Natural killer cell (primary cell): ENCODE results near the gene OR2T34. TPM values are rescaled to one million over a fixed set of nuclear protein-coding genes. Genes with fewer than 3 reads are reported as not detected.
"Not testable (repeated sequence)": the region's sequence is repeated elsewhere in the genome, so short reads cannot be mapped to it uniquely, and the experiment has no call there.

Source experiments
- ATAC-seq, 3 donors: fragments of 150-1000 bp in 2 of 3; fragments of 200-7000 bp in 1 of 3; cut with Tn5 transposase; 1 replicate in 1 of 3; 2 replicates in 2 of 3; pipeline ENCODE4 v1.10.0; 2021; ENCODE audit warnings: mild to moderate bottlenecking in 2 of 3, moderate library complexity in 2 of 3
- DNase-seq, 2 donors: peaks; one replicate each; pipeline versions ENCODE4 v3.0.0 to v3.0.0-alpha.2; 2013 to 2021; ENCODE audit warnings: mixed read lengths in 1 of 2
- H3K27ac ChIP-seq: one replicate; pipeline ENCODE4 v1.5.1; 2013; ENCODE audit warnings: mild to moderate bottlenecking, low read length
- H3K27me3 ChIP-seq: one replicate; pipeline ENCODE4 v1.6.1; 2013; ENCODE audit warnings: low read length; ENCODE audit not compliant: control insufficient read depth, insufficient read depth
- H3K36me3 ChIP-seq: one replicate; pipeline ENCODE4 v1.6.1; 2013; ENCODE audit warnings: low read length; ENCODE audit not compliant: control insufficient read depth, insufficient read depth
- H3K4me1 ChIP-seq: one replicate; pipeline ENCODE4 v1.6.1; 2013; ENCODE audit warnings: low read length; ENCODE audit not compliant: control insufficient read depth, insufficient read depth
- H3K4me3 ChIP-seq: one replicate; pipeline ENCODE4 v1.5.1; 2013; ENCODE audit warnings: low read length
- H3K9me3 ChIP-seq: one replicate; pipeline ENCODE4 v1.6.1; 2013; ENCODE audit warnings: low read length; ENCODE audit not compliant: control insufficient read depth, insufficient read depth
- H3K27ac Mint-ChIP-seq, 2 donors: one replicate each; pipeline ENCODE4 v1.8.0; 2022; ENCODE audit warnings: mild to moderate bottlenecking in 2 of 2, mixed read lengths in 2 of 2, moderate library complexity in 1 of 2
- H3K27me3 Mint-ChIP-seq, 2 donors: one replicate each; pipeline ENCODE4 v1.8.0; 2022; ENCODE audit warnings: low read depth in 2 of 2, mixed read lengths in 2 of 2
- H3K36me3 Mint-ChIP-seq: one replicate; pipeline ENCODE4 v1.8.0; 2022; ENCODE audit warnings: mixed read lengths
- H3K4me1 Mint-ChIP-seq, 2 donors: one replicate each; pipeline ENCODE4 v1.8.0; 2022; ENCODE audit warnings: mixed read lengths in 2 of 2
- H3K4me3 Mint-ChIP-seq: one replicate; pipeline ENCODE4 v1.8.0; 2022; ENCODE audit warnings: mild to moderate bottlenecking, moderate library complexity, mixed read lengths
- H3K9me3 Mint-ChIP-seq, 2 donors: one replicate each; pipeline ENCODE4 v1.8.0; 2022; ENCODE audit warnings: mixed read lengths in 2 of 2
- WGBS: methylation state at CpG from one replicate; pipeline ENCODE4 v1.1.7; 2013; ENCODE audit warnings: missing lambda C conversion rate; ENCODE audit not compliant: insufficient coverage; 5-methylcytosine and 5-hydroxymethylcytosine counted together
- intact Hi-C: fragments of 100-400 bp; cut with micrococcal nuclease; formaldehyde crosslinking; loops from one replicate; pipeline ENCODE4 v1.14.2; 2022
- total RNA-seq, 4 donors: library from RNA; stranded (reverse); fragments of 120-200 nt in 1 of 4; gene quantifications; one replicate each; pipeline versions ENCODE4 v1.2.3 to v1.2.4, GENCODE V29; 2013 to 2022

The OR2T34 gene
- total RNA-seq, 3 donors from 2014 or later (not counting 1 experiment from before 2014, with no cell fraction given), result not detected

DNA sequence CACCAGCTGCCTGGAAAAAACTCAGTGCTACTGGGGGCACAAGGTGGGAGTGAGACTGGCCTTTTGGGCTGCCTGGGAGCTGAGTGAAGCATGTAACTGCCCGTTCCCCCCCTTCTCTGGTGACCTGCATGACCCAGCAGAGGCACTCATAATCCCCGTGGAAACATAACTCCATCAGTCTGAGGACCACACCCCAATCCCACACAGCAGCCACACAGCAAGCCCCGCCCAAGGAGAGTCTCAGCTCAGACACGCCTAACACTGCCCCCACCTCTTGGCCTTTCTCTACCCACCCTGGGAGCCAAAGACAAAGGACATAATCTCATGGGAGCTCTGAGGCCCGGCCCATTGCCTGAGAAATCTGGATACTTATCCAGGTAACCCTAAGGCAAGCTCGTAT, 23.5 kb downstream of the OR2T34 start:
- H3K4me3 Mint-ChIP-seq, H3K4me1 ChIP-seq: not testable (repeated sequence)
- no CpG with 5 or more reads among the region's 6 CpGs for WGBS

DNA sequence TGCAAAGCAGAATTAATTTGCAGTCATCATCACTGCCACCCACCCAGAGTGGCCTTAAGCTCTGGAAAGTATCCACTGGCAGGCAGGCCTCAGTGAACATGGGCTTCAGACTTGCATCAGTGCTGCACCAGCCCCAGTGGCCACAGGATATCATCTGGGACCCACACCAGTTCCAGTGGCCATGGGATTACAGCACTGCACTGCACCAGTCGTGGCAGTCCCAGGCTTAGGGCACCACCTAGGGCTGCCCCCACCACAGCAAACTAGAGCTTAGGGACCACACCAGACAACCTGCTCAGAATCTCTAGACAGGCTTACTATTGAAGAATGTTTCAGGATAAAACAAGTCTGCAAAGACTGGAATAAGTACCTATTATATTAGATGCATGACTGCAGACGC, 27.2 kb downstream of the OR2T34 start:
- H3K27me3 Mint-ChIP-seq, ATAC-seq, H3K4me3 Mint-ChIP-seq, H3K27ac Mint-ChIP-seq, DNase-seq, H3K36me3 Mint-ChIP-seq, intact Hi-C loops, H3K9me3 Mint-ChIP-seq, H3K27ac ChIP-seq, H3K4me3 ChIP-seq, H3K36me3 ChIP-seq, H3K27me3 ChIP-seq, H3K9me3 ChIP-seq, H3K4me1 ChIP-seq, H3K4me1 Mint-ChIP-seq: not testable (repeated sequence)
- WGBS, result no CpG with 5 or more reads among the region's 2 CpGs

More for the DNA sequence above, 23.5 kb downstream of the OR2T34 start:
- H3K27ac Mint-ChIP-seq, H3K36me3 ChIP-seq, H3K4me1 Mint-ChIP-seq, intact Hi-C loops, H3K9me3 Mint-ChIP-seq, H3K27ac ChIP-seq, H3K27me3 ChIP-seq, DNase-seq, H3K36me3 Mint-ChIP-seq, H3K27me3 Mint-ChIP-seq, H3K9me3 ChIP-seq, H3K4me3 ChIP-seq, ATAC-seq: not testable (repeated sequence)

DNA sequence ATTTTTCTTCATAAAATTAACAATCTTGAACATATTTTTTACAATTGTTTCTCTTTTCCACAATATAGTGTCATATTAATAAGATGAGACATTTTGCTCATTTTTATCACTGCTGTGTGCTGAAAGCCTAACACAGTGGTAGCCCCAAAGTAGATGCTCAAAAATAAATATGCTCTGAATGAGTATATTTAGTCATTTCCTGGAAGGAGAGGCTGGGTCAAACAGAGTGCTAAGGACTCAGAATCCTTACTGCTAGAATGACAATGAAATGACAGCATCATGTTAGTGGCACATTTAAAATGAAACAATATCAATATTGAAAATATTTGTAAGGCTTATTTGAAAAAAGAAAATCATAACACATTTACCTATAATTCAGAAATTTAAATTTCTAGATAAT, 37.1 kb downstream of the OR2T34 start:
- H3K27me3 ChIP-seq, H3K27ac Mint-ChIP-seq, H3K4me3 Mint-ChIP-seq, H3K4me3 ChIP-seq, H3K27me3 Mint-ChIP-seq, H3K27ac ChIP-seq, H3K4me1 Mint-ChIP-seq, DNase-seq, H3K9me3 Mint-ChIP-seq, H3K9me3 ChIP-seq, H3K4me1 ChIP-seq, H3K36me3 Mint-ChIP-seq, intact Hi-C loops, ATAC-seq, H3K36me3 ChIP-seq: not testable (repeated sequence)

Other genes with a start within 250 kb of the OR2T34 start
- gene OR14C36, start 226.0 kb downstream of the OR2T34 start, total RNA-seq, result not detected
- gene OR2T4, start 213.1 kb downstream of the OR2T34 start, total RNA-seq, result not detected
- not detected for gene OR2T6, start 199.0 kb downstream of the OR2T34 start, total RNA-seq
- not detected for gene OR2T1, start 171.7 kb downstream of the OR2T34 start, total RNA-seq
- not detected for gene OR2T2, start 129.1 kb downstream of the OR2T34 start, total RNA-seq
- gene OR2T3, start 101.4 kb downstream of the OR2T34 start, total RNA-seq, result not detected
- not detected for gene OR2T5, start 86.2 kb downstream of the OR2T34 start, total RNA-seq
- not detected for gene OR2G6, start 66.7 kb downstream of the OR2T34 start, total RNA-seq
- gene OR2T29, start 12.0 kb downstream of the OR2T34 start, total RNA-seq, result not detected
- not detected for gene OR2T10, start 22.9 kb upstream of the OR2T34 start, total RNA-seq
- not detected for gene OR2T11, start 60.3 kb upstream of the OR2T34 start, total RNA-seq
- gene OR2T35, start 70.5 kb upstream of the OR2T34 start, total RNA-seq, result not detected
- gene OR2T27, start 80.8 kb upstream of the OR2T34 start, total RNA-seq, result not detected
- not detected for gene OR14I1, start 128.0 kb upstream of the OR2T34 start, total RNA-seq
- not detected for gene LYPD8, start 181.0 kb upstream of the OR2T34 start, total RNA-seq